IMR-90 (cell line): ENCODE data around the gene XPA. TPM values are rescaled to one million over a fixed set of nuclear protein-coding genes. Genes with fewer than 3 reads are reported as not detected.
"Not testable (repeated sequence)": the region's sequence is repeated elsewhere in the genome, so short reads cannot be mapped to it uniquely, and the experiment has no call there.

Experiments used
- ATAC-seq: fragments of 200-7000 bp; cut with Tn5 transposase; 2 replicates; pipeline ENCODE4 v1.9.1; 2020; ENCODE audit warnings: low read depth, mild to moderate bottlenecking, moderate library complexity
- BruUV-seq: library from RNA; stranded (reverse); fragments of 400-500 nt; replicated peaks from 2 replicates; lab custom pipeline; 2021; lab: Mats Ljungman, UMichigan
- CTCF ChIA-PET: fragments of 300-600 bp; formaldehyde crosslinking; extraction: SDS; loops from one replicate; lab custom pipeline; 2021; ENCODE audit warnings: antibody characterized with exemption; lab: Yijun Ruan, JAX
- POLR2A ChIA-PET: fragments of 300-600 bp; sonication (Branson Sonifier 250); formaldehyde crosslinking; loops from one replicate; lab custom pipeline; 2022; ENCODE audit warnings: antibody characterized with exemption; ENCODE audit not compliant: unreplicated experiment; lab: Charles Lee
- DNase-seq: peaks from one replicate; pipeline ENCODE4 v3.0.0; 2013
- H2AFZ ChIP-seq: replicated peaks from 2 replicates; pipeline ENCODE3; 2013; ENCODE audit warnings: low read length, mild to moderate bottlenecking; ENCODE audit not compliant: poor library complexity
- H2AK5ac ChIP-seq: 2 replicates; pipeline ENCODE4 v1.6.1; 2013; ENCODE audit warnings: low read depth, low read length, inconsistent platforms
- H2AK9ac ChIP-seq: replicated peaks from 2 replicates; pipeline ENCODE3; 2013; ENCODE audit warnings: mild to moderate bottlenecking, low read depth, low read length, moderate library complexity; ENCODE audit not compliant: poor library complexity
- H2BK120ac ChIP-seq: 2 replicates; pipeline ENCODE4 v1.6.1; 2013; ENCODE audit warnings: low read depth, low read length, inconsistent platforms
- H2BK15ac ChIP-seq: 3 replicates; pipeline ENCODE4 v1.6.1; 2013; ENCODE audit warnings: low read depth, low read length, inconsistent platforms
- H2BK20ac ChIP-seq: 2 replicates; pipeline ENCODE4 v1.6.1; 2013; ENCODE audit warnings: low read depth, mild to moderate bottlenecking, inconsistent platforms, low read length, moderate library complexity
- H2BK5ac ChIP-seq: 2 replicates; pipeline ENCODE4 v1.6.1; 2013; ENCODE audit warnings: mild to moderate bottlenecking, low read depth, low read length, inconsistent platforms; ENCODE audit not compliant: poor library complexity, severe bottlenecking
- H3K14ac ChIP-seq: replicated peaks from 2 replicates; pipeline ENCODE4 v1.6.1; 2013; ENCODE audit warnings: low read depth, low read length, inconsistent platforms
- H3K18ac ChIP-seq: 2 replicates; pipeline ENCODE4 v1.6.1; 2013; ENCODE audit warnings: low read depth, low read length, control low read depth
- H3K23ac ChIP-seq: 2 replicates; pipeline ENCODE4 v1.6.1; 2013; ENCODE audit warnings: low read depth, low read length, inconsistent platforms
- H3K27ac ChIP-seq: 2 replicates; pipeline ENCODE4 v1.5.1; 2013; ENCODE audit warnings: mild to moderate bottlenecking, control low read depth, low read length; ENCODE audit not compliant: insufficient read depth
- H3K27me3 ChIP-seq: 2 replicates; pipeline ENCODE4 v1.6.1; 2013; ENCODE audit warnings: low read length; ENCODE audit not compliant: control insufficient read depth, insufficient read depth
- H3K36me3 ChIP-seq: 2 replicates; pipeline ENCODE4 v1.6.1; 2013; ENCODE audit warnings: low read length, mixed read lengths; ENCODE audit not compliant: control insufficient read depth, insufficient read depth
- H3K4ac ChIP-seq: 2 replicates; pipeline ENCODE4 v1.6.1; 2013; ENCODE audit warnings: low read depth, low read length, inconsistent platforms
- H3K4me1 ChIP-seq: 2 replicates; pipeline ENCODE4 v1.6.1; 2013; ENCODE audit warnings: low read length, mixed read lengths; ENCODE audit not compliant: control insufficient read depth, insufficient read depth
- H3K4me2 ChIP-seq: 2 replicates; pipeline ENCODE4 v1.6.1; 2013; ENCODE audit warnings: low read depth, mild to moderate bottlenecking, control low read depth, low read length, moderate library complexity
- H3K4me3 ChIP-seq: 2 replicates; pipeline ENCODE4 v1.5.1; 2013; ENCODE audit warnings: low read depth, mild to moderate bottlenecking, control low read depth, low read length, moderate library complexity; ENCODE audit not compliant: insufficient read depth
- H3K56ac ChIP-seq: 2 replicates; pipeline ENCODE4 v1.6.1; 2013; ENCODE audit warnings: low read length, inconsistent platforms; ENCODE audit not compliant: insufficient read depth; ENCODE audit errors: extremely low read depth
- H3K79me1 ChIP-seq, 2 experiments: 2 replicates each; pipeline ENCODE4 v1.6.1; 2013; ENCODE audit warnings: low read length in 2 of 2, inconsistent platforms in 1 of 2, low read depth in 1 of 2
- H3K9ac ChIP-seq: 2 replicates; pipeline ENCODE4 v1.6.1; 2013; ENCODE audit warnings: low read depth, low read length, control low read depth
- H3K9me1 ChIP-seq: 2 replicates; pipeline ENCODE4 v1.6.1; 2013; ENCODE audit warnings: low read length, inconsistent platforms; ENCODE audit not compliant: insufficient read depth
- H3K9me3 ChIP-seq: 2 replicates; pipeline ENCODE4 v1.6.1; 2013; ENCODE audit warnings: low read length; ENCODE audit not compliant: control insufficient read depth, insufficient read depth
- H4K20me1 ChIP-seq: 2 replicates; pipeline ENCODE4 v1.6.1; 2013; ENCODE audit warnings: low read length, inconsistent platforms; ENCODE audit not compliant: insufficient read depth
- H4K5ac ChIP-seq: 2 replicates; pipeline ENCODE4 v1.6.1; 2013; ENCODE audit warnings: mild to moderate bottlenecking, low read depth, low read length, control low read depth
- H4K8ac ChIP-seq, 2 experiments: 2 replicates each; pipeline ENCODE4 v1.6.1; 2013; ENCODE audit warnings: low read depth in 2 of 2, low read length in 2 of 2, control low read depth in 1 of 2, inconsistent platforms in 1 of 2
- H4K91ac ChIP-seq: 2 replicates; pipeline ENCODE4 v1.6.1; 2013; ENCODE audit warnings: low read depth, low read length, inconsistent platforms; ENCODE audit not compliant: insufficient read depth
- WGBS, 2 experiments: methylation state at CpG; one replicate each; pipeline versions ENCODE4 v1.1.5 to v1.1.7; 2013; ENCODE audit warnings: missing lambda C conversion rate in 2 of 2; ENCODE audit not compliant: insufficient read length in 1 of 2; ENCODE audit errors: extremely low coverage in 2 of 2; 5-methylcytosine and 5-hydroxymethylcytosine counted together
- dilution Hi-C: fragments of 300-500 bp; cut with HindIII; formaldehyde crosslinking; loops from one replicate; pipeline ENCODE4 v1.14.3; 2018; ENCODE audit warnings: low sequenced_read_pairs; ENCODE audit not compliant: unreplicated experiment
- in situ Hi-C: fragments of 300-500 bp; cut with MboI; formaldehyde crosslinking; loops from 3 replicates; pipeline ENCODE4 v1.14.3; 2019; ENCODE audit warnings: low sequenced_read_pairs, inconsistent platforms, mixed read lengths
- intact Hi-C: fragments of 100-400 bp; cut with micrococcal nuclease; formaldehyde crosslinking; loops from 2 replicates; pipeline ENCODE4 v1.10.0; 2022
- polyA plus RNA-seq, 3 experiments: library from polyadenylated mRNA; depleted of rRNA; stranded (reverse); fragments of >200 nt; gene quantifications; 2 replicates each; pipeline ENCODE4 v1.2.3, GENCODE V29; 2012; ENCODE audit warnings: low replicate concordance in 1 of 3
- total RNA-seq: library from RNA; depleted of rRNA; stranded (reverse); fragments of >200 nt; gene quantifications from 2 replicates; pipeline ENCODE4 v1.2.3, GENCODE V29; 2012

The XPA gene
- total and polyA plus RNA-seq, 2 of the 4 experiments (the other 2 are of a cell fraction), result 1.4 to 2.2 TPM

DNA sequence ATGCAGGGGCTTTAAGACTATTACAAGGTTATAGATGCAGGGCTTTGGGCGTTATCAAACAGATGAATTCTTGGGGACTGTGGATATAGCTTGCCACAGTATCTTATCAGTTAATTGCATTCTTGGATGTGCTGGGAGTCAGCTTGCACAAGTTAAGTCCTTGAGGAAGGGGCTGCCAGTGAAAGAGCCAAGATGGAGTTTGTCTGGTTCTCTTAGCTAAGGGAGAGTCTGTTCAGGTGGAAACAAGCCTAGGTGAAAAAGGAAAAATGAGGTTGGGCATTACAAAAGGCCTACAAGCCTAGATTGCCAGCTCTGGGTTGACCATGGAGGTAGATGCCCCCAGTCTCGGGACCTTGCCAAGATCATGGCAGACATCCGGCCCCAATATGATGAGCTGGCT lies 2.7 kb upstream of the XPA start:
- H3K18ac ChIP-seq, POLR2A ChIA-PET, H3K27me3 ChIP-seq, dilution Hi-C loops, H3K36me3 ChIP-seq, H2BK20ac ChIP-seq, H4K8ac ChIP-seq, H3K4me1 ChIP-seq, H4K20me1 ChIP-seq, H4K91ac ChIP-seq, H3K4ac ChIP-seq, H2BK5ac ChIP-seq, H3K14ac ChIP-seq, H2BK15ac ChIP-seq, H3K9me3 ChIP-seq, H4K5ac ChIP-seq, ATAC-seq, in situ Hi-C loops, H3K4me2 ChIP-seq, CTCF ChIA-PET, H2BK120ac ChIP-seq, DNase-seq, H3K27ac ChIP-seq, H3K9me1 ChIP-seq, H3K9ac ChIP-seq, H2AFZ ChIP-seq, H2AK5ac ChIP-seq, H3K23ac ChIP-seq, BruUV-seq, H2AK9ac ChIP-seq, H3K4me3 ChIP-seq, H3K56ac ChIP-seq, intact Hi-C loops: not testable (repeated sequence)
- peaks cover 10 to 25% of the 10 kb centered on the region in 2 experiments; a peak in 3 of 4 replicates for H3K79me1 ChIP-seq
- WGBS, 2 experiments, result 88% methylated on average over 2 of the region's 3 CpGs; no CpG with 5 or more reads in 1 of the 2 experiments

DNA sequence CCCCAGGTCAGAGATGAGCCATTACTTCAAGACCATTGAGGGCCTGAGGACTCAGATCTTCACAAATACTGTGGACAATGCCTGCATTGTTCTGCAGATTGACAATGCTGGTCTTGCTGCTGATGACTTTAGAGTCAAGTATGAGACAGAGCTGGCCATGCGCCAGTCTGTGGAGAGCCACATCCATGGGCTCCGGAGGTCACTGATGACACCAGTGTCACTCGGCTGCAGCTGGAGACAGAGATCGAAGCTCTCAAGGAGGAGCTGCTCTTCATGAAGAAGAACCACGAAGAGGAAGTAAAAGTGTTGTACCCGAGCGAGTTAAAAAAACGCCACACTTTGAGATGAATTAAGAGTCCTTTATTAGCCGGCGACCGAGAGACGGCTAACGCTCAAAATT lies 2.1 kb upstream of the XPA start:
- 77% methylated on average over 4 of the region's 13 CpGs; no CpG with 5 or more reads in 1 of the 2 experiments for WGBS, 2 experiments
- H3K79me1 ChIP-seq, result peaks cover 11 to 30% of the 10 kb centered on the region in 2 experiments; a peak in 3 of 4 replicates
- POLR2A ChIA-PET, result not testable (repeated sequence)

More for the DNA sequence above, 2.1 kb upstream of the XPA start:
- H2AK5ac ChIP-seq, H3K4ac ChIP-seq, H3K4me1 ChIP-seq, H3K18ac ChIP-seq, H2AFZ ChIP-seq, H2BK15ac ChIP-seq, CTCF ChIA-PET, BruUV-seq, DNase-seq, H3K56ac ChIP-seq, H3K36me3 ChIP-seq, dilution Hi-C loops, H3K9me3 ChIP-seq, intact Hi-C loops, H2AK9ac ChIP-seq, H3K27me3 ChIP-seq, H3K14ac ChIP-seq, H4K20me1 ChIP-seq, H2BK5ac ChIP-seq, in situ Hi-C loops, H3K23ac ChIP-seq, H2BK20ac ChIP-seq, H2BK120ac ChIP-seq, H3K9me1 ChIP-seq, H3K27ac ChIP-seq, H4K5ac ChIP-seq, H3K4me3 ChIP-seq, H4K91ac ChIP-seq, H3K4me2 ChIP-seq, ATAC-seq, H3K9ac ChIP-seq, H4K8ac ChIP-seq: not testable (repeated sequence)
